SK-N-SH treated with all-trans-retinoic acid at 6 μM for 48 hours (cell line): ENCODE measurements around the gene CXXC5.

Experiments
- ATAC-seq: fragments of 200-7000 bp; cut with Tn5 transposase; 3 replicates; pipeline ENCODE4 v1.9.1; 2020; ENCODE audit warnings: mild to moderate bottlenecking, moderate library complexity
- ARNTL ChIP-seq: fragments of 450-650 bp; formaldehyde crosslinking; IDR thresholded peaks from 2 replicates; pipeline ENCODE4 v1.5.0; 2020; ENCODE audit warnings: low read depth, mild to moderate bottlenecking, moderate library complexity, borderline replicate concordance
- CSDC2 ChIP-seq: fragments of 250-450 bp; sonication (Bioruptor Pico); IDR thresholded peaks from 2 replicates; pipeline ENCODE4 v1.5.0; 2020; ENCODE audit warnings: mild to moderate bottlenecking, moderate library complexity
- CSRNP3 ChIP-seq: fragments of 250-450 bp; sonication (Bioruptor Pico); IDR thresholded peaks from 2 replicates; pipeline ENCODE4 v1.5.1; 2021; ENCODE audit warnings: mild to moderate bottlenecking, moderate library complexity
- GLIS3 ChIP-seq: fragments of 250-450 bp; sonication (Bioruptor Pico); IDR thresholded peaks from 2 replicates; pipeline ENCODE4 v1.5.0; 2020; ENCODE audit warnings: mild to moderate bottlenecking, moderate library complexity
- ISL1 ChIP-seq: fragments of 250-450 bp; sonication (Bioruptor Pico); IDR thresholded peaks from 2 replicates; pipeline ENCODE4 v2.1.2; 2022; ENCODE audit warnings: mild to moderate bottlenecking, moderate library complexity
- PATZ1 ChIP-seq: fragments of 250-450 bp; sonication (Bioruptor Pico); IDR thresholded peaks from 2 replicates; pipeline ENCODE4 v1.8.0; 2020; ENCODE audit warnings: mild to moderate bottlenecking, moderate library complexity, borderline replicate concordance
- POU6F1 ChIP-seq: fragments of 250-450 bp; sonication (Bioruptor Pico); IDR thresholded peaks from 2 replicates; pipeline ENCODE4 v1.8.0; 2021; ENCODE audit warnings: low read depth, mild to moderate bottlenecking, moderate library complexity, borderline replicate concordance
- PPARA ChIP-seq: fragments of 250-450 bp; sonication (Bioruptor Pico); IDR thresholded peaks from 2 replicates; pipeline ENCODE4 v1.5.0; 2020; ENCODE audit warnings: mild to moderate bottlenecking, borderline replicate concordance
- TCF4 ChIP-seq: fragments of 250-450 bp; sonication (Bioruptor Pico); IDR thresholded peaks from 2 replicates; pipeline ENCODE4 v1.8.0; 2021; ENCODE audit warnings: mild to moderate bottlenecking, moderate library complexity, borderline replicate concordance
- TOX ChIP-seq: fragments of 250-450 bp; sonication (Bioruptor Pico); IDR thresholded peaks from 2 replicates; pipeline ENCODE4 v1.8.0; 2021; ENCODE audit warnings: mild to moderate bottlenecking, moderate library complexity, borderline replicate concordance
- ZC3H10 ChIP-seq: fragments of 250-450 bp; sonication (Bioruptor Pico); IDR thresholded peaks from 2 replicates; pipeline ENCODE4 v1.5.1; 2021; ENCODE audit warnings: mild to moderate bottlenecking, moderate library complexity
- ZFP3 ChIP-seq: fragments of 250-450 bp; sonication (Bioruptor Pico); IDR thresholded peaks from 2 replicates; pipeline ENCODE4 v1.5.0; 2020; ENCODE audit warnings: mild to moderate bottlenecking, moderate library complexity
- ZFP30 ChIP-seq: fragments of 450-650 bp; formaldehyde crosslinking; IDR thresholded peaks from 2 replicates; pipeline ENCODE4 v1.5.0; 2022; ENCODE audit warnings: mild to moderate bottlenecking, moderate library complexity
- ZNF565 ChIP-seq: fragments of 450-650 bp; formaldehyde crosslinking; conservative IDR thresholded peaks from 2 replicates; pipeline ENCODE4 v1.5.0; 2020; ENCODE audit warnings: low read depth, mild to moderate bottlenecking, moderate library complexity
- ZNF70 ChIP-seq: fragments of 450-650 bp; formaldehyde crosslinking; IDR thresholded peaks from 2 replicates; pipeline ENCODE4 v1.5.0; 2020; ENCODE audit warnings: mild to moderate bottlenecking, moderate library complexity
- ZNF8 ChIP-seq: fragments of 450-650 bp; formaldehyde crosslinking; IDR thresholded peaks from 2 replicates; pipeline ENCODE4 v1.5.0; 2020; ENCODE audit warnings: mild to moderate bottlenecking, moderate library complexity

CXXC5 gene

GRCh38 chr5:139651853-139652787, 4.0 kb downstream of the CXXC5 start:
- TF ChIP-seq ZNF70 (no peak), PATZ1 (CRISPR knock-in tag) (peak; percentile 56; the same call in 1 of the 2 replicates)
- peak; percentile 48 for ATAC-seq

- no peak for ATAC-seq
- TF ChIP-seq ZNF70, result no peak
- TF ChIP-seq PATZ1 (CRISPR knock-in tag), result no peak
- no peak for TF ChIP-seq TCF4 (CRISPR knock-in tag)
- no peak for TF ChIP-seq PPARA (CRISPR knock-in tag)
- no peak for TF ChIP-seq CSDC2 (CRISPR knock-in tag)
- no peak for TF ChIP-seq ZFP30 (CRISPR knock-in tag)
- TF ChIP-seq ZC3H10 (CRISPR knock-in tag), result no peak
- TF ChIP-seq ARNTL, result no peak
- no peak for TF ChIP-seq TOX (CRISPR knock-in tag)
- TF ChIP-seq ZNF565 (CRISPR knock-in tag), result no peak
- no peak for TF ChIP-seq ZNF8
- no peak for TF ChIP-seq POU6F1 (CRISPR knock-in tag)
- TF ChIP-seq GLIS3 (CRISPR knock-in tag), result no peak
- no peak for TF ChIP-seq ISL1 (CRISPR knock-in tag)
- no peak for TF ChIP-seq CSRNP3 (CRISPR knock-in tag)
Observed at GRCh38 chr5:139652788-139653241, 4.7 kb downstream of the CXXC5 start.

DNA sequence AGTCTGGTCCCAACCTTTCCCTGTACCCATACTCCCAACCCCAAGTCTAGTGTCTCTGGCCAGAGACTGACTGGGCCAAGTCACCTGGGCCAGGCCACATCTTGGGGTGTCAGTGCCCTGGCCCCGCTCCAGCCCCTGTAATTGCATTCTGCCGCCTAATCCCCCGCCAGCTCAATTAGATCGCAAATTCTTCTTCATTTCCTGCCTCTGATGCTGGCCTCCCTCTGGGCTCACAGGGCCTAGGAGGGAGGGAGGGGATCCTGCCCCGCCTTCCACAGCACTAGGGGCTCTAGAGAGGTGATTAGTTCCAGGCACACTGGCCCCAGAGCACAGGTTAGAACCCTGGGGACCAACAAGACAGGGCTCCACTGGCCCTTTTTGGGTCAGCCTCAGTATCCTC, 5.5 kb downstream of the CXXC5 start:
- ATAC-seq, result no peak
- no peak for TF ChIP-seq PPARA (CRISPR knock-in tag)
- TF ChIP-seq ARNTL, result no peak
- TF ChIP-seq ZC3H10 (CRISPR knock-in tag), result no peak
- TF ChIP-seq ZNF565 (CRISPR knock-in tag), result no peak
- TF ChIP-seq, all 23 proteins: peak for 0

- TF ChIP-seq PATZ1 (CRISPR knock-in tag) (no peak), ZFP3 (CRISPR knock-in tag) (no peak), GLIS3 (CRISPR knock-in tag) (no peak), ARNTL (no peak)
- ATAC-seq, result no peak
Observed at GRCh38 chr5:139654464-139654863, 6.3 kb downstream of the CXXC5 start.
